C4-2B (cell line): Measurements from ENCODE around the gene USH2A.

Experiments used
- ZFX ChIP-seq: fragments of 450-650 bp; IDR thresholded peaks from 2 replicates; pipeline ENCODE4 v1.6.1; 2017
- TF ChIP-seq, protein P1 (sequence below): fragments of 450-650 bp; conservative IDR thresholded peaks from 2 replicates; pipeline ENCODE4 v1.5.1; 2017; ENCODE audit warnings: mild to moderate bottlenecking

DNA sequence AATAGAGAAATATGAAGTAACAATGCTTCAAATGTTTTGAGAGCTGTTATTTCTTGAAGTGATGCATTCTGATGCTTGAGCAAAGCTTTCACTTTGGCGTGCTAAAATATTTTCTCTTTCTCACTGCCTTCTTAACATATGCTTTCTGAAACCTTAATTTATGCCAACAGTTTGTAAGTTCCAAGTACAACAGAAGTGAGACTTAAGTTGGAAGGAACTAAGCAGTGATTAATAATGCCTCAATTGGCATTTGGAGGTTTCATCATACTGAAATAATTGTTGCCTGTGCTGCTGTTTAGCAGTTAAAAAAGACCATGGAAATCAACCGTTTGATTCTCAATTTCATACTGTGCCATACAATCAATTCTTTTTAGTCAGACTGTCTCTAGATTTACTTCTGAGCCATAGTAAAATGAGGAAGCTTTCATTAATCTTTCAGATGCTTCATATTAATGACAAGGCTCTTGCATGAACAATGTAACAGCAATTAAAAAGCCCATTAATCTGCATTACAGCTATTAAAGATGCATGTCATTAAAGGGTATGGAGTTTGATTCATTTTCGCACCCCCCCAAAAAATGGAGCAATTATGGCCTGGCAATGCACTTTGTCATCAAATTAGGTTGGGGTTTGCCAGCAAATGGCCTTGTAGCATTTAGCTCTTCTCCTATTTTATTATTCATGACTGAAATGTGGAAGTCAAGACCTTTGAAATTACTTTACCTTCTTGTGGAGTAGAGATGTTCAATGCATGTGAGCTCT is 375.3 kb downstream of the USH2A start:
- TF ChIP-seq, protein P1, sequence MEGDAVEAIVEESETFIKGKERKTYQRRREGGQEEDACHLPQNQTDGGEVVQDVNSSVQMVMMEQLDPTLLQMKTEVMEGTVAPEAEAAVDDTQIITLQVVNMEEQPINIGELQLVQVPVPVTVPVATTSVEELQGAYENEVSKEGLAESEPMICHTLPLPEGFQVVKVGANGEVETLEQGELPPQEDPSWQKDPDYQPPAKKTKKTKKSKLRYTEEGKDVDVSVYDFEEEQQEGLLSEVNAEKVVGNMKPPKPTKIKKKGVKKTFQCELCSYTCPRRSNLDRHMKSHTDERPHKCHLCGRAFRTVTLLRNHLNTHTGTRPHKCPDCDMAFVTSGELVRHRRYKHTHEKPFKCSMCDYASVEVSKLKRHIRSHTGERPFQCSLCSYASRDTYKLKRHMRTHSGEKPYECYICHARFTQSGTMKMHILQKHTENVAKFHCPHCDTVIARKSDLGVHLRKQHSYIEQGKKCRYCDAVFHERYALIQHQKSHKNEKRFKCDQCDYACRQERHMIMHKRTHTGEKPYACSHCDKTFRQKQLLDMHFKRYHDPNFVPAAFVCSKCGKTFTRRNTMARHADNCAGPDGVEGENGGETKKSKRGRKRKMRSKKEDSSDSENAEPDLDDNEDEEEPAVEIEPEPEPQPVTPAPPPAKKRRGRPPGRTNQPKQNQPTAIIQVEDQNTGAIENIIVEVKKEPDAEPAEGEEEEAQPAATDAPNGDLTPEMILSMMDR = no peak
- no peak for TF ChIP-seq ZFX
